PC-9 (cell line): ENCODE results near the gene RIMS1.

ENCODE experiments used
- EZH2 ChIP-seq: fragments of 200-600 bp; sonication (generic); IDR thresholded peaks from 2 replicates; pipeline ENCODE4 v1.8.0; 2017; ENCODE audit warnings: antibody characterized with exemption, low read depth
- TF ChIP-seq, protein P1 (sequence below): fragments of 200-600 bp; sonication (generic); conservative IDR thresholded peaks from 2 replicates; pipeline ENCODE4 v1.6.1; 2017; ENCODE audit warnings: mixed run types, antibody characterized with exemption, mild to moderate bottlenecking, moderate library complexity

DNA sequence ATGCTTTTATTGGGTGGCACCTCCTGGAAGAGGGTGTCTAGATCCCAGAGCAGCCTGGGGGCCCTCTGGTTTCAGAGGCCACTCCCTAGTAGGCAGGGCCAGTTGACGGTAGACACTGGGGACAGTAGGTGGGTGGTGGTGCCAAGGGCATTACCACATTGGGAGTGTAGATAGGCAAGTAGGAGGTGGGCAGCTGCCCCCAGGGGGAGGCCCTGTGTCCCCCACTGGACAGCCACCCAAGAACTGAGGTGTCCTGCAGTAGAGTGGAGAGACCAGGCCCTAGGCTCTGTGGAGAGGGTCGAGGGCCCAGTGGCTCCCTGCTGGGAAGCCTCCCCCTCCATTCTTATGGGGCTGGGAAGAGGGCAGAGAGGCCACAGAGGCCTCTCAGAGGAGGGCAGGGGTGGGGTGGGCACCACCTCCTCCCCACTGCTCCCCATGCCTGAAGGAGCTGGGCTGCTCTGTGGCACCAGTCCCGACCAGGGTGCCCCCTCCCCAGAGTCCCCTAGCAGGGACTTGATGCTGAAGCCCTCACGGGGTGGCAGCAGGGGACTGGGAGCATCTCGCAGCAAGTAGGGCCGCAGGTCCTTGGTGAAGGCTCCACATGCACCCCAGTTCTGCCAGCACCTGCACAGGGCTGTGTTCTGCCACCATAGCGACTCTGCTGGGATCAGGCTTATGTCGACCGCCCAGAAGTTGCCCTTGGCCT, 430.5 kb downstream of the RIMS1 start:
- no peak for TF ChIP-seq EZH2
- TF ChIP-seq, protein P1, sequence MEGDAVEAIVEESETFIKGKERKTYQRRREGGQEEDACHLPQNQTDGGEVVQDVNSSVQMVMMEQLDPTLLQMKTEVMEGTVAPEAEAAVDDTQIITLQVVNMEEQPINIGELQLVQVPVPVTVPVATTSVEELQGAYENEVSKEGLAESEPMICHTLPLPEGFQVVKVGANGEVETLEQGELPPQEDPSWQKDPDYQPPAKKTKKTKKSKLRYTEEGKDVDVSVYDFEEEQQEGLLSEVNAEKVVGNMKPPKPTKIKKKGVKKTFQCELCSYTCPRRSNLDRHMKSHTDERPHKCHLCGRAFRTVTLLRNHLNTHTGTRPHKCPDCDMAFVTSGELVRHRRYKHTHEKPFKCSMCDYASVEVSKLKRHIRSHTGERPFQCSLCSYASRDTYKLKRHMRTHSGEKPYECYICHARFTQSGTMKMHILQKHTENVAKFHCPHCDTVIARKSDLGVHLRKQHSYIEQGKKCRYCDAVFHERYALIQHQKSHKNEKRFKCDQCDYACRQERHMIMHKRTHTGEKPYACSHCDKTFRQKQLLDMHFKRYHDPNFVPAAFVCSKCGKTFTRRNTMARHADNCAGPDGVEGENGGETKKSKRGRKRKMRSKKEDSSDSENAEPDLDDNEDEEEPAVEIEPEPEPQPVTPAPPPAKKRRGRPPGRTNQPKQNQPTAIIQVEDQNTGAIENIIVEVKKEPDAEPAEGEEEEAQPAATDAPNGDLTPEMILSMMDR, result no peak
